Endodermal cell (in vitro differentiated cells): ENCODE results near the gene PRCD. TPM values are rescaled to one million over a fixed set of nuclear protein-coding genes. Genes with fewer than 3 reads are reported as not detected.

ENCODE experiments used
- DNase-seq: peaks from one replicate; pipeline ENCODE4 v3.0.0-alpha.2; 2017
- H3K27ac ChIP-seq: 2 replicates; pipeline ENCODE4 v1.5.1; 2013; ENCODE audit warnings: mild to moderate bottlenecking, low read depth, low read length, moderate library complexity
- H3K27me3 ChIP-seq: 2 replicates; pipeline ENCODE4 v1.6.1; 2013; ENCODE audit warnings: mild to moderate bottlenecking, low read length, moderate library complexity; ENCODE audit not compliant: insufficient read depth, control insufficient read depth, poor library complexity, severe bottlenecking
- H3K36me3 ChIP-seq: 2 replicates; pipeline ENCODE4 v1.7.0; 2013; ENCODE audit warnings: mild to moderate bottlenecking, low read length, moderate library complexity; ENCODE audit not compliant: control insufficient read depth, insufficient read depth
- H3K4me1 ChIP-seq: one replicate; pipeline ENCODE4 v1.7.0; 2013; ENCODE audit warnings: low read length; ENCODE audit not compliant: control insufficient read depth, insufficient read depth
- H3K4me3 ChIP-seq: 2 replicates; pipeline ENCODE4 v1.5.1; 2013; ENCODE audit warnings: mild to moderate bottlenecking, low read length, moderate library complexity
- H3K9ac ChIP-seq: 2 replicates; pipeline ENCODE4 v1.6.1; 2013; ENCODE audit warnings: mild to moderate bottlenecking, low read length, moderate library complexity; ENCODE audit not compliant: poor library complexity, severe bottlenecking; ENCODE audit errors: extremely low read depth
- H3K9me3 ChIP-seq: 2 replicates; pipeline ENCODE4 v1.6.1; 2013; ENCODE audit warnings: mild to moderate bottlenecking, low read length, moderate library complexity; ENCODE audit not compliant: control insufficient read depth
- H3K27ac Mint-ChIP-seq: 2 replicates; pipeline ENCODE4 v1.8.0; 2020; ENCODE audit warnings: mixed read lengths
- H3K27me3 Mint-ChIP-seq: 2 replicates; pipeline ENCODE4 v1.8.0; 2021; ENCODE audit warnings: mild to moderate bottlenecking, mixed read lengths; ENCODE audit not compliant: insufficient read depth
- H3K36me3 Mint-ChIP-seq: 2 replicates; pipeline ENCODE4 v1.8.0; 2020; ENCODE audit warnings: low read depth, mixed read lengths
- H3K4me1 Mint-ChIP-seq: 2 replicates; pipeline ENCODE4 v1.8.0; 2020; ENCODE audit warnings: mixed read lengths
- H3K4me3 Mint-ChIP-seq: 2 replicates; pipeline ENCODE4 v1.8.0; 2020; ENCODE audit warnings: mild to moderate bottlenecking, moderate library complexity, mixed read lengths
- H3K9me3 Mint-ChIP-seq: 2 replicates; pipeline ENCODE4 v1.8.0; 2020; ENCODE audit warnings: mild to moderate bottlenecking, mixed read lengths
- WGBS, 2 experiments: methylation state at CpG; one replicate each; pipeline versions ENCODE4 v1.1.5 to v1.1.7; 2013; ENCODE audit warnings: missing lambda C conversion rate in 2 of 2, mixed read lengths in 1 of 2; ENCODE audit not compliant: insufficient coverage in 1 of 2, insufficient read length in 1 of 2; 5-methylcytosine and 5-hydroxymethylcytosine counted together
- total RNA-seq, 2 donors: library from RNA; stranded (reverse); fragmentation: NEBNext Ultra II Directional in 1 of 2; extraction: Animal tissue kit (Norgen Biotek cat#: 25700) in 1 of 2; gene quantifications; 2 replicates in 1 of 2; 3 replicates in 1 of 2; pipeline ENCODE4 v1.2.1, GENCODE V29; 2021
- TF ChIP-seq, protein P1 (sequence below): fragments of 200-600 bp; sonication (generic); conservative IDR thresholded peaks from 2 replicates; pipeline ENCODE4 v1.5.0; 2021; ENCODE audit warnings: antibody characterized with exemption, mild to moderate bottlenecking

The PRCD gene
- total RNA-seq, 2 donors from 2014 or later = 3.2 to 4.8 TPM

DNA sequence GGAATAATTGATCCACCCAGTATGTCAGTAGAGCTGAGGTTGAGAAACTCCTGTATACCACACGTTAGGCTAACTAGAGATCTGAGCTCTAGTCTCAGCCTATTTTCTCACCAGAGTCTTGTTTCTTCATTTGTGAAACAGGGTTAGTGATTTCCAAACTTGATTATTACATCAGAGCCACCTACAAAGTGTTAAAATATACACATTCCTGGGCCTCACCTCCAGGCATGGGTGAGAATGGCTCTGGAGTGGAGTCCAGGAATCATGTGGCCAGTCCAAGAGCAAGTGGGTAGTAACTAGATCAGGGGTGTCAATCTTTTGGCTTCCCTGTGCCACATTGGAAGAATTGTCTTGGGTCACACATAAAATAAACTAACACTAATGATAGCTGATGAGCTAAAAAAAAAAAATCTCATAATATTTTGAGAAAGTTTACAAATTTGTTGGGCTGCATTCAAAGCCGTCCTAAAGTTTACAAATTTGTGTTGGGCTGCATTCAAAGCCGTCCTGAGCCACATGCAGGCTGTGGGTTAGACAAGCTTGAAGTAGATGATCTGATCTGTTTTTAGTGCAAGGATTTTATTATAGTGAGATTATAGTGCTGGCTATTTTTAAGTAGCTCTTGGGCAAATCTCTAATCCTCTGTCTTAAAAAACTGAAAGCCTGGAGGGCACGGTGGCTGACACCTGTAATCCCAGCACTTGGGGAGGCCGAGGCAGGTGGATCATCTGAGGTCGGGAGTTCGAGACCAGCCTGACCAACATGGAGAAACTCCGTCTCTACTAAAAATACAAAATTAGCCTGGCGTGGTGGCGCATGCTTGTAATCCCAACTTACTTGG is 20.4 kb downstream of the PRCD start:
- no peaks in the 10 kb centered on the region for H3K27me3 ChIP-seq
- H3K36me3 ChIP-seq = peaks cover 46% of the 10 kb centered on the region
- H3K9me3 ChIP-seq = no peaks in the 10 kb centered on the region
- Mint-ChIP-seq H3K4me1 (peaks cover 21% of the 10 kb centered on the region), H3K27ac (peak overlapping the region; percentile 64), H3K27me3 (no peaks in the 10 kb centered on the region), H3K36me3 (peaks cover 52% of the 10 kb centered on the region), H3K4me3 (peak overlapping the region; percentile 94), H3K9me3 (no peaks in the 10 kb centered on the region)
- H3K27ac ChIP-seq = no peak overlapping the region
- 95% methylated on average over 10 of the region's 10 CpGs for WGBS, 2 experiments
- DNase-seq = no peak
- H3K9ac ChIP-seq = no peak overlapping the region
- H3K4me3 ChIP-seq = peak overlapping the region; percentile 96
- TF ChIP-seq, protein P1, sequence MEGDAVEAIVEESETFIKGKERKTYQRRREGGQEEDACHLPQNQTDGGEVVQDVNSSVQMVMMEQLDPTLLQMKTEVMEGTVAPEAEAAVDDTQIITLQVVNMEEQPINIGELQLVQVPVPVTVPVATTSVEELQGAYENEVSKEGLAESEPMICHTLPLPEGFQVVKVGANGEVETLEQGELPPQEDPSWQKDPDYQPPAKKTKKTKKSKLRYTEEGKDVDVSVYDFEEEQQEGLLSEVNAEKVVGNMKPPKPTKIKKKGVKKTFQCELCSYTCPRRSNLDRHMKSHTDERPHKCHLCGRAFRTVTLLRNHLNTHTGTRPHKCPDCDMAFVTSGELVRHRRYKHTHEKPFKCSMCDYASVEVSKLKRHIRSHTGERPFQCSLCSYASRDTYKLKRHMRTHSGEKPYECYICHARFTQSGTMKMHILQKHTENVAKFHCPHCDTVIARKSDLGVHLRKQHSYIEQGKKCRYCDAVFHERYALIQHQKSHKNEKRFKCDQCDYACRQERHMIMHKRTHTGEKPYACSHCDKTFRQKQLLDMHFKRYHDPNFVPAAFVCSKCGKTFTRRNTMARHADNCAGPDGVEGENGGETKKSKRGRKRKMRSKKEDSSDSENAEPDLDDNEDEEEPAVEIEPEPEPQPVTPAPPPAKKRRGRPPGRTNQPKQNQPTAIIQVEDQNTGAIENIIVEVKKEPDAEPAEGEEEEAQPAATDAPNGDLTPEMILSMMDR = no peak
- peaks cover 5% of the 10 kb centered on the region for H3K4me1 ChIP-seq

DNA sequence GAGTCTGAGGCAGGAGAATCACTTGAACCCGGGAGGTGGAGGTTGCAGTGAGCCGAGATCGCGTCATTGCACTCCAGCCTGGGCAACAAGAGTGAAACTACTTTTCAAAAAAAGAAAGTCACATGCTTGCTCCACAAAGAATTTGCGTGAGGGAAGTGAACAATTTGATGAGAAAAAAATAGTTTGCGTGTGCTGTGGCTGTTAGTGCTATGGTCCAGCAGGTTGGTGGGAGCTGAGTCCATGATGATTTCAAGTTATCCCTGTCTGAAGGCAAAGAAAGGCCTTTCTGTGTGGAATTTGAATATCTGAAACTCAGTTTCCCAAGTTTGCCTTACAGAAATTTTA is 21.0 kb downstream of the PRCD start:
- no peak for DNase-seq
- peak overlapping the region; percentile 64 for H3K27ac Mint-ChIP-seq
- no peaks in the 10 kb centered on the region for H3K27me3 ChIP-seq
- no peak overlapping the region for H3K27ac ChIP-seq
- no peaks in the 10 kb centered on the region for H3K27me3 Mint-ChIP-seq
- TF ChIP-seq, protein P1 = no peak
- peak overlapping the region; percentile 94 for H3K4me3 Mint-ChIP-seq
- peaks cover 21% of the 10 kb centered on the region for H3K4me1 Mint-ChIP-seq
- WGBS, 2 experiments = 92 to 99% methylated on average over 6 of the region's 6 CpGs
- no peak overlapping the region for H3K9ac ChIP-seq
- peaks cover 57% of the 10 kb centered on the region for H3K36me3 Mint-ChIP-seq
- peaks cover 52% of the 10 kb centered on the region for H3K36me3 ChIP-seq
- H3K4me3 ChIP-seq = peak overlapping the region; percentile 47
- H3K9me3 ChIP-seq = no peaks in the 10 kb centered on the region
- peaks cover 5% of the 10 kb centered on the region for H3K4me1 ChIP-seq
- no peaks in the 10 kb centered on the region for H3K9me3 Mint-ChIP-seq

DNA sequence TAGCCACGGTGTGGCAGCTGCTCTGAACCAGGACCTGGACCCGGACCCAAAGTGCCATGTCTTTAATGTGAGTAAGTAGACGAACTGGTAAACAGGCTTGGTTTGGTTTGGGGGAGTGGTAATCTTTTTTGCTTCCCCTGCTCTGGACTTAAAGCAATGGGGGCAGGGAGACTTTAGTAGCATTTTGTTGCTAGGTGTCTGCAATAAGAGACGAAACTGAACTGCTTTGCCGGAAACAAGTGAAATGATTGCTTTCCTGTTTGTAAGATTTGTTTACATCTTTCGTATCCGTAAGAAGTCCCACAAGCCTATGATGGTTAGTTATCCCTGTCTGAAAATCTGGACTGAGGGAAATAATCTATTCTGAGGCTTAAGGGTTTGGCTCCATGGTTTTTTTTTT is 21.5 kb downstream of the PRCD start:
- H3K4me3 Mint-ChIP-seq = no peak overlapping the region
- peaks cover 5% of the 10 kb centered on the region for H3K4me1 ChIP-seq
- H3K4me1 Mint-ChIP-seq = peaks cover 21% of the 10 kb centered on the region
- peak overlapping the region; percentile 47 for H3K4me3 ChIP-seq
- H3K36me3 ChIP-seq = peaks cover 55% of the 10 kb centered on the region
- no peak overlapping the region for H3K9ac ChIP-seq
- peak overlapping the region; percentile 46 for H3K27ac Mint-ChIP-seq
- H3K9me3 ChIP-seq = no peaks in the 10 kb centered on the region
- peaks cover 62% of the 10 kb centered on the region for H3K36me3 Mint-ChIP-seq
- no peaks in the 10 kb centered on the region for H3K27me3 Mint-ChIP-seq
- H3K27me3 ChIP-seq = no peaks in the 10 kb centered on the region
- H3K9me3 Mint-ChIP-seq = no peaks in the 10 kb centered on the region
- no peak for DNase-seq
- TF ChIP-seq, protein P1 = no peak
- no peak overlapping the region for H3K27ac ChIP-seq
- WGBS, 2 experiments = 85 to 95% methylated on average over 5 to 7 of the region's 7 CpGs
